Suppressor macrophage (primary cell): ENCODE results near the gene PRKX.
"Not testable (repeated sequence)": the region's sequence is repeated elsewhere in the genome, so short reads cannot be mapped to it uniquely, and the experiment has no call there.

ENCODE experiments used
- DNase-seq, 4 experiments: peaks; one replicate each; pipeline ENCODE4 v3.0.0-alpha.2; 2020 to 2022

The PRKX gene

DNA sequence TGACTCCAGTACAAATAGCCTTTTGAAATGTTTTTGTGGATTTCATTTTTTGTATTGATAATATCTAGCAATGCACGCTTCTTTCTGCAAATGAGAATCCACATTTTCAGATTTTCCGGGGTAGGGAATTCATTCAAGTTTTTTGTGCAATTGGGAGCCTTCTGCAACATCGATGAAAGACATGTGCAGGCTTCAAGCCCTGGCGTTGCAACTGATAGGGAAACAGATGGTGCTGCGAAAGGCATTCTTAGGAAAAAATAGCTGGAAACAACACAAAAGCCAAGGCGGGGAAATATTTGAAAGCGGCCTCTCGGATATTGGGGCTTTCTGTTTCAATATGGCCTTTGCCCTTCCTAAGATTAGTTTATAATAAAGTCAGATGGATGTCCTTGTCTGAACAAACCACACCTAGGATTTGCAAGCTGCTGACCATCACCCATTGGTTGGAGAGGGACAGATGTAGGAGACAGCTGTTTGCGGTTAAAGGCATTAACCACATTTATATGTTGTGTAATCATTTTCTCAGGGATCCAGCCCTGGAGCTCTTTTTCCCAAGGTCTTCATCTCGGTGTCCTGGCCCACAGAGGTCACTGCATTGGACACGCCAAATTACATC lies 136.5 kb downstream of the PRKX start:
- DNase-seq, result no peak

DNA sequence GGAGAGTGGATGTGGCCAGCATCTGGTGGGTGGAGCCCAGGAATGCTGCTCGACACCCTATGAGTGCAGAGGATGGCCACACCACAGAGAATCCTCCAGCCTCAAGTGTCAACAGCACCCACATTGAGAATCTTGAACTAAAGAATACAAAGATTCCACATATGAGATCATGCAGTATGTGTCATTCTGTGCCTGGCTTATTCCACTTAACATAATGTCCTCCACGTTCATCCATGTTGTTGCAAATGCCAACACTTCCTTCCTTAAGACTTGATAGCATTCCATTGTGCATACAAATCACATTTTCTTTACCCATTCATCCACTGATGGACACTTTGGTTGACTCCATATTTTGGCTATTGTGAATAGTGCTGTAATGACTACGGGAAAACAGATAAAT lies 145.8 kb downstream of the PRKX start:
- no peak for DNase-seq

DNA sequence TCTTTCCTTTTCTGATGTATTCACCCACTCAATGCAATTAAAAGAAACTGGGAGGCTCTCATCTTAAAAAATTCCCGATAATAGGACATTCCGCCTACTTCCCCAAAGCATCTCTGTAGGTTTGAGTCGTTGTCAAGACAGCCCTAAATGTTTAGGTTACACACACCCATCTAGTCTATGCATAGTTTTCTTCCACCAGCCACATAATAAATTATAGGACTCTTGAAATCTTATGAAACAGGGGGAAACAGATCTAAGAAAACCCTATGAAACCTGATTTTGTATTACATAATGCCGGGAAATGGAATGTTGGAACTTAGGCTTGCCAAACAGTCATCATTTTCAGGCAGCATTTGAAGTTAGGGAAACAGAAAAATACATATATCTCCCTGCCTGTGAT lies 150.0 kb downstream of the PRKX start:
- no peak for DNase-seq

DNA sequence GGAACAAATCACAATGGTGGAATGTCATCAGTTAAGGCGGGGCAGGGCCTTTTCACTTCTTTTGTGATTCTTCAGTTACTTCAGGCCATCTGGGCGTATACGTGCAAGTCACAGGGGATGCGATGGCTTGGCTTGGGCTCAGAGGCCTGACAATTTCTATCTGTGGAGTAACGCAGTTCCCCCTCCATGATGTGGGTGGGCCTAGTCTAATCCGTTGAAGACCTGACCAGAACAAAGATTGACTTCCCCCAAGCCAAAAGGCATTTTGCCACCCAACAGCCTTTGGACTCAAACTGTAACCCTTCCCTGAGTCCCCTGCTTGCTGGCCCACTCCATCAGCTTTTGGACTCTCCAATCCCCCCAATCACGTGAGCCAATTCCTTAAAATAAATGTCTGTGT lies 153.4 kb downstream of the PRKX start:
- not testable (repeated sequence) for DNase-seq
